Left cardiac atrium (tissue), 4 donors: ENCODE data around the gene PHACTR2. TPM values are rescaled to one million over a fixed set of nuclear protein-coding genes. Genes with fewer than 3 reads are reported as not detected.
A peak's percentile ranks its signal among the peaks of the same experiment; 100 is the strongest.

Experiments used
- ATAC-seq, 2 donors: fragments of 200-7000 bp; cut with Tn5 transposase; one replicate each; pipeline ENCODE4 v1.9.1; 2020; ENCODE audit warnings: mild to moderate bottlenecking in 2 of 2, moderate library complexity in 2 of 2
- DNase-seq: peaks from one replicate; pipeline ENCODE4 v3.0.0-alpha.2; 2020
- intact Hi-C, 2 donors: fragments of 100-400 bp; cut with DNase I; formaldehyde crosslinking; loops; one replicate each; pipeline versions ENCODE4 v1.14.1 to v1.15.1; 2022 to 2023
- total RNA-seq, 2 donors: library from RNA; stranded (reverse); fragmentation: NEBNext Ultra II Directional; extraction: Animal tissue kit (Norgen Biotek cat#: 25700); gene quantifications; one replicate each; pipeline ENCODE4 v1.2.1, GENCODE V29; 2021
- donor health status: DM: no; HTN: yes; CAD: no.
- donor health status: DM: no; HTN: yes; CAD: no; lungs with severe emphysema.
- donor health status: DM: yes; HTN: yes; CAD: no.
- donor health status: Dilated cardiomyopathy.

Gene PHACTR2
- total RNA-seq, 2 donors from 2014 or later = 53.9 to 56.7 TPM

DNA sequence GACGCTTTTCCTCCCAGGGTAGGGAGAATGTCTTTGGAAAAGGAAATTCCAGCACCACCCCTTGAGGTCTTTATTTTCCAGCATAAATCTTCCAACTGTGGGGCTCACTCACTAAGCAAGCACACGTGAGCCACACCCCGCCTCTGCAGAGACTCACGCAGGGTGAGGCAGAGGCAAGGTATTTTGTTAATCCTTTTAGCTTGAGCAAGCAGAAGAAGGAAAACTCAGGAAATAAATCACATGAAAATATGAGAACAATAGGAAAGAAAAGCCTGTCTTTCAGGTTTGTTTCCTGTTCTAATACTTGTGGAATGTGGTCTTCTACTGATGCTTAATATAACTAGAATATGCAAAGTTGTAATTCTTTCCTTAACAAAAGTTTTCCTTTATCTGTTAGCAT is 4.1 kb upstream of the PHACTR2 start:
- intact Hi-C loops = no loop called here
- ATAC-seq = peak in 1 of 2 donors; percentile 22
- peak; percentile 28 for DNase-seq

DNA sequence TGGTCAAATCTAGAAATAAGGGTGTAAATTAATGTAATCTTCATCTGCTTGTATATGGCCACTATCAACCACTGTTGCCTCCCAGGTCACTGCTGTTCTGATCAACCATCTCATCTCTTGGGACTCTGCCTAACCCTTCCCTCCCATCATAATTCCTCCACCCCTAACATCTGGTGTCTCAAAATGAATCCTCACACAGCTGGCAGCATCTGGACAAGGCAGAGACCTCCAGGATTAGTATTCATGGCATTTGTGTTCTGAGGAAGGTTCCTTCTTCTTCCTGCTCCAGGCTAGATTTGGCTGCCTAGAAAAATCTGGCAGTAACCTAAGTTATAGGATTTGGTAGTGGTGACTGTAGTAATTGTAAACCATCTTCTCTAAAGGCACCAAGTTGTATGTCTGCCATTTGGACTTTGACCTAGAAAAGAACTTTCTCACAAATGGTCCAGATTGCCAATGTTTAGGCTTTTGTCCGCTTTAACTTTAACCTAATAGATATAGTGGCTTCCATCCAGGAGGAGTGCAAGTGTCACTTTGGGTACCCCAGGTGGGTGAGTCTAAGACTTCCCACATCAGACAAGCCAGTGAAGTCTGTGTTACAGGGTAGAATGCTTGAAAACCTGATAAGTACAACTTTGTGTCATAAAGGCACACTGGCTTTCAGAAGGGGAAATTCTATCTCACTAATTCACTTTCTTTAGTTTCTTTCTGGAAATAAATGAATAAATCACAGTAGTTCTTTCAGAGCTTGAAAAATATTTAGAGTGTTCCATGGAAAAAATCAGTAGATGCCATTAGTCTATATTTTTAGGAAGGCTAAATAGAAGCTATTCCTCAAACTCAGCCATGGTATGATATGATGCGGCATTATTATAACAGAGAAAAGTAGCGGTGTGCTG is 3.0 kb upstream of the PHACTR2 start:
- intact Hi-C loops = no loop called here
- ATAC-seq = no peak
- DNase-seq = no peak

DNA sequence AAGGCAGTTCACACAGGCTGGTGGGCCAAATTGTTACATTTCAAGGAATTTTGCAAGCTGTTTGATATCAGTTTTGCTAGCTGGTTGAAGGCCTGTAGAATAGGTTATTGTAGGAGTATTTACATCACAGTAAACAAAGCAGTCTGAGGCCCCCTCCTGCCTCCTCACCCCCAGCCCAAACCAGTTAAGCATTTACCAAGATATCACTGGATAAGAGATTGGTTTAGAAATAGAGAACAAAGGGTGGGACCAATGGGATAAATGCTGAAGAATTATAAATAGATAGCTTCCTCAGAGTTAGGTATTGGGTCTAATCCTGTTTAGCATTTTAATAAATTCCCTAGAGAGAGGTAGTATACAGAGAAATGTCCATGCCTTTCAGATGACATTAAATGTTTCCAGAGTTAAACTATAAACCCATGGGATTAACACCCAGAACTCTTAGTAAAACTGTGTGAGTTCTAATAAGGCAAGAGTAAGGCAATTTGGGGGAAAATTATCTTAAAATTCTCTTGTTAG is 2.3 kb upstream of the PHACTR2 start:
- ATAC-seq = no peak
- intact Hi-C loops = no loop called here
- no peak for DNase-seq

DNA sequence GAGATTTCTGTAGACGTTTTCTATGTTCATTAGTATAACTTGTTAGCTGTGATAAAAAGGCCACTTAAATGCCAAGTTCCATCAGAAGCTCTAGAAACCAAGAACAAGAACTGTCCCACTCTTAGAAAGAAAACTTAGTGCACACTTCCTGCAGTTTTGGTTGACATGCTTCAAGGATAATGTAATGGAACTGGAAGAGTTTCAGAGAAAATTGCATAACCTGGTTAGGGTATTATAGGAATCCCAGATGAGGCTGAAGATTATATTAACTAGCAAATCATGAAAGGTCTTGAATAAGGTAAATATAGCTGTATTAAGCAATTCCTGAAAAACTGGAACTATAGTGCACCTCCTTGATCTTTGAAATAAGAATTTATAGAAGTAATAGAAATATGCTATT is 1.8 kb upstream of the PHACTR2 start:
- ATAC-seq (no peak), DNase-seq (no peak)
- intact Hi-C loops = no loop called here

DNA sequence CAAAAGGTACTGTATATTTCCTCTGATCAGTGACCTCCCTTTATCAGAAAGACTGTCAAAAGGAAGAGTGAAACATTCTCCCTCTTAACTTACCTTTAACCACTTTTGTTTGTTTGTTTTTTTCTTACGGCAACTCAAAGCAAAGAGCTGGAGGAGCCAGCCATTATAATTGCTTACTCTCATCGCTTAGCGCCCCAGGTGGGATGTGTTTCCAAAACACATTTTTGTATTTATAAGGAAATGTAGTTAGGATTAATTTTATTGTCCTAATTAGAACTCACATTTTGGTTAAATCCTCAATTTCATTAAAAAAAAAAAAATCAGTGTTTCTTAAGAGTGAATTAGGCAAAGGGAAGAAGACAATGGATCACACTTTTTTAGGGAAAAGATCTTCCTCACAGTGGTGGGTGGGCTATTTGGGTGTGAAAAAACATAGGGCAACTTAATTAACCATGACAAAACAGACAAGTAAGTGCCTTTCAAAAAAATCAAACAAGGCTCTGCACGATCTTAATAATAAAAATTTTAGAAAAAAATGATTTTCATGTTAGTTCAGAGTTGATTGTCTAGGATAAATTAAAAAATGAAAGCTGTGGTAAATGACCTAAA is 1.2 kb upstream of the PHACTR2 start:
- ATAC-seq (no peak), DNase-seq (no peak)
- intact Hi-C loops = no loop called here

DNA sequence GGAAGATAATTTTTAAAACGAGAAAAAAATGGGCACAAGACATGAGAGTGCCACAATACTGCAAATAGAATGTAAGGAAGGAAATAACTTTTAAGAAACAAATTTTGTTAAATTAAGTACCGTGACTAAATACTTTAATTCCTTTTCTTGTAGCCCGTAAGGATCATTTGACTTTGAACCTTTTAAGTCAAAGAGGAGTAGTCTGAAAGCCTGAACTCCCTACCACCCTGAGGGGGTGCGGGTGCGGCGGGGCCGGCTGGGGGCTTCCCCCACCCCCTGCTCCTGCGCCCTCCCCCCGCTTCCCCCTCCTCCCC is 231 bp upstream of the PHACTR2 start:
- ATAC-seq (no peak), DNase-seq (no peak)
- intact Hi-C loops = no loop called here

DNA sequence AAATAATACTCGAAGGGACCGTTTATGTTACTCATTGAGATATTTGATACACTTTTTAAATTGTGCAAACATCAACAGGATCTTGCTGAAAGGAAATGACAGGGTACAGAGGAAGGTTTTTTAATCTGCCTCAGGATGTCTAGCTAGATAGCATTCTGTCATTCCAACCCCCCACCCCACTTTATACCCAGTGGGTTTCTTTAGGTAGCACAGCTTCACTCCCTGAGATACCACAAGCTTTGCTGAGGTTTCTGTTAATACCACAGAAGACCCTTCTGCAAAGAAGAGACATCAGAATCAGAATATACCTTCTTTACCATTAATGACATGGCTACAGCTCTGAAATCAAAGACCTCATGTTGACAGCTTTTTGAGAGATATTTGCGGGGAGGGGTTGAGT is 1.3 kb downstream of the PHACTR2 start:
- intact Hi-C loops = no loop called here
- no peak for ATAC-seq

DNA sequence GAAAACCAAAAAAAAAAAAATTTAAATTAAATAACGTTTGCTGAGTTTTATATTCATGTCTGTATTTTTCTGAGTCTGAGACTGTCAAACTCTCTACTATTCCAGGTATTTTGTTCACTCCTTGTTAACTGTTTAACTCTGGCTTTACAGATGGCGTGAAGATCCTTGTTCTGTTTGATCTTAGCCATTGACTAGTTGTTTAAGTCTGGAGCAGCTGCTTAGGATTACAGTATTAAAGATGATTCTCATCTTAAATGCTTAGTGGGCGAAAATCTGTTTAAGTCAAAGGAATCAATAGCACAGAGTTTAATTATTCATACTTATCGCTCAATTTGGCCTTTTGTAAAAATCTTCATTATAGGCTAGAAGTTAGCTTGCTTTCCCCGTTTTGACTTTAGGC is 2.4 kb downstream of the PHACTR2 start:
- ATAC-seq (no peak), DNase-seq (no peak)
- intact Hi-C loops = no loop called here

More for the DNA sequence above, 1.3 kb downstream of the PHACTR2 start:
- DNase-seq = no peak

DNA sequence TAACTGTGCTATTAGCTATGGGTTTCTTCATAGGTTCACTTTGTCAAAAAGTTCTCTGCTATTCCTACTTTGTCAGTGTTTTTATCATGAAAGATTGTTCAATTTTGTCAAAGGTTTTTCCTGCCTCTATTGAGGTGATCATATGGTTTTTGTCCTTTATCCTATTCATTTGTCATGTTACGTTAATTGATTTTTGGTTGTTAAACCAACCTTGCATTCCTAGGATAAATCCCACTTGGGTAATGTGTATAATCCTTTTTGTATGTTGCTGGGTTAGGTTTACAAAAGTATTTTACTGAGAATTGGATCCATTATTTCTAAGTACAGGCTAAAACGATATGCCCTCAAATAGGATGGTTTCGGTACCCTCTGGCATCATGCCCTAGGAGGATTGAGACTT is 5.0 kb downstream of the PHACTR2 start:
- ATAC-seq (no peak), DNase-seq (no peak)
- intact Hi-C loops = no loop called here

DNA sequence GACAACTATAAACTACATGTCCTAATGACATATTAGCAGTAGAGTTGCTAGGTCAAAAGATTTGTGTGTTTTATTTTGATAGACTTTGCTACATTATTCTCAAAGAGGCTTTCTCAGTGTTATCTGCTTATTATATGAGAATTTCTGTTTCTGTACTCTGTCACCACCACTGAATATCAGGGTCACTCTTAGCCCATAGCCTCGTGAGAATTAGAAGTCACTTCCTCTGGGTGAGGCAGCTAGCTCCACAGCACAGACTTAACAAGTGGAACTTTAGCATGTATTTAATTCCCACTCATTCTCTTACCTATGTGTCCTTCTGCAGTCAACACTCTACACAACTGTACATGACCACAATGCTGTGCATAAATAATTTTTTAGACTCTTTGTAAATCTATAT is 6.7 kb downstream of the PHACTR2 start:
- DNase-seq (no peak), ATAC-seq (no peak)
- intact Hi-C loops = no loop called here

DNA sequence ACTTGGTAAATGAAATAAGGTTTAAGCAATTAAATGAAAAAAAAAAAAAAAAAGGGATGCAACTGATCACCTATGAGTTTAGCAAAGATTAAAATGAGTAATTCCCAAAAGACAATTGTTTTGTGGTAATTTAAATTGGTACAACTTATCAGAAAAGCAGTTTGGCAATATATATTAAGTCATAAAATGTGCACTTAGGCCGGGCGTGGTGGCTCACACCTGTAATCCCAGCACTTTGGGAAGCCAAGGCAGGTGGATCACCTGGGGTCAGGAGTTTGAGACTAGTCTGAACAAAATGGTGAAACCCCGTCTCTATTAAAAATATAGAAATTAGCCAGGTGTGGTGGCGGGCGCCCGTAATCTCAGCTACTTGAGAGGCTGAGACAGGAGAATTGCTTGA is 7.9 kb downstream of the PHACTR2 start:
- ATAC-seq = no peak
- DNase-seq = no peak
- intact Hi-C loops = no loop called here

DNA sequence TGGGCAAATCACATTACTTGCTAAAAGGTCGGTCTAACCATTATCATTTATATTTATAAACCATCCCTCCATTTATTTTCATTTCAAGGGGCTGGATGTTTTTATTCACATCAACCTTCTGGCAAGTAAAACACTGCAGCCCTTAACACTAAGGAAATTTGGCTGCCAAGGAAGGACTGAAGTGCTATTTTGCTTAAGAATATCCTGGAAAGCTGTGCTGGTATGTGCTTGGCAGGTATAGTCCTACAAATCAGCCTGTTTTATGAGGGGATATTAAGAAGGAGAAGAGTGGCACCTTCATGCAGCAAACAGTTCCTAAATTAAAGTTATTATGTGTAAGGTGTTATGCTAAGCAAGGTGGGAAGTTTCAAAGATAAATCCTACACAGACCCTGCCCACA is 9.8 kb downstream of the PHACTR2 start:
- intact Hi-C loops = no loop called here
- ATAC-seq (no peak), DNase-seq (no peak)

DNA sequence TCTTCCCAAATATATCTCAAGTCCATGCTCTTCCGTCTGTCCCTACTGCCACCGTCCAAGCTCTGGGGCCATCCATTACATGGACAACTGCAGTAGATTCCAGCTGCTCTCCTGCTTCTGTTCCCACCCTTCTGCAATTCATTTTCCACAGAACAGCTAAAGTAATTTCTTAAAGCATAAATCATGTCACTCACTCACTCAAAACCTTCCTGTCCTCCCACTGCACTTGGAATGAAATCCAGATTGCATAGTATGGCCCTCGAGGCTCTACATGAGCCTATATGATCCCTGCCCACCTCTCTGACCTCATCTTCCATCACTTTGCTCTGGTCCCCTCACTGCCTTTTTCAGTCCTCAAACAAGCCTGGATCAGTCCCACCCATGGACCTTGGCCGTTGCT is 10.9 kb downstream of the PHACTR2 start:
- intact Hi-C loops = no loop called here
- ATAC-seq (no peak), DNase-seq (no peak)

DNA sequence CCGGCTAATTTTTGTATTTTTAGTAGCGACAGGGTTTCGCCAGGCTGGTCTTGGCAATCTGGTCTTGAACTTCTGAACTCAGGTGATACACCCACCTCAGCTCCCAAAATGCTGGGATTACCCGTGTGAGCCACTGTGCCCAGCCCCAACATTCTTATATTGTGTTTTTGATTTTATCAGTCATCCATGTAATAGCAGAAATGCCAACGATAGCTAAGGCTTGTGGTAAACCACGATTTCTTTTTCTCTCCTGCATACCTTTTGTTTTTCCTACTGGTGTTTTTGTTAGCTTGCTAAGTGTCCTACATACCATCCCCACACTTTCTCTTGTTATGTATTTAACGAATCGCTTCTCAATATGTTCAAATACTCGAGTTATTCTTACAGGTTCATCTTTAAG is 12.1 kb downstream of the PHACTR2 start:
- no peak for DNase-seq
- intact Hi-C loops = no loop called here
- ATAC-seq = no peak

DNA sequence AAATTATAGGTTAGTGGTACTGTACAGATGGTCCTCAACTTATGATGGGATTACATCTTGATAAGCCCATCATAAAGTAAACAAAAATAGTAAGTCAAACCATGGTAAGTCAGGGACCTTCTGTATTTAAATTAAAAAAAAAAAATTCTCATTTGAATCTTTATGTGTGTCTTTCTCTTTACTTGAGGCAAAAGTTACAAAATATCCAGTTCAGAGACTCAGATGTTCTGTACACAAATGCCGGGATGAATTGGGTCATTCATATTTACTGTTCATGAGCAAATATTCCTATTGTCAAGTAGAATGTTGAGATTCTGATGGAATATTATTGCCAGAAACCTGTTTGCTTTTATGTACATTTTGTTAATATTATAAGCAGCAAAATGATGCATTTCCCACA is 13.4 kb downstream of the PHACTR2 start:
- ATAC-seq (no peak), DNase-seq (no peak)
- intact Hi-C loops = no loop called here

DNA sequence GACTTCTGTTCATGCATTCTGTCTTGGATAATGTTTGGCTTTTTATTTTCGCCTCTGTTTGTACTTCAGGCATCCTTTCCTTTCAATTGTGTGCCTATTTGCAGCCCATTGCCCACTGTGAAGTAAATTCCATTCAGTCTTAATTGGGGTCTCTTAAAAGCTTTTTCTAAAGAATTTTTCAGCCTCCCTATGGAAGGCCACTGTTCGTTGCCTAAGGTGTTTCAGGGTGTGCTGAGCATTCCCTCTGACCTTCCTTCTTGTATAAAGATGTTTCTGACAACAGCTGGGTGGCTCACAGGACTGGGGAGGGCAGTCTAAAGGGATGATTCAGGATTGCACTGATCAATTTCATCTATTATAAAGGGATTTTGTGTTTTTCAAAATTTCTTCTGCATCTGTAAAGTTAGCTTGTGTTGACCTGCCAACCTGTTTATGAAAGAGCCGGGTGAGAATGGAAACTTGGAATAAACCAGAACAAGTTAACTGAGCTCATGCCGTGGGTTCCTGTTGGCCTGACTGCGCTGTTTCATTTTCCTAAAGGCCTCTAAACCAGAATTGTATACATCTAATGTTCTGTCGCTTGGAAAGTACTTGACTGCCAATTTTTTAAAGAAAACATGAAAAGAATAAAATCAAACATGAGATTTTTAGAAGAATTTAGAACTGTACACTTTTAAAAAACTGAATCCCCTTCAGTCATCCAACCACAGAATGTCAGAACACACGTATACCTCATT is 14.3 kb downstream of the PHACTR2 start:
- DNase-seq (no peak), ATAC-seq (no peak)
- intact Hi-C loops = no loop called here

DNA sequence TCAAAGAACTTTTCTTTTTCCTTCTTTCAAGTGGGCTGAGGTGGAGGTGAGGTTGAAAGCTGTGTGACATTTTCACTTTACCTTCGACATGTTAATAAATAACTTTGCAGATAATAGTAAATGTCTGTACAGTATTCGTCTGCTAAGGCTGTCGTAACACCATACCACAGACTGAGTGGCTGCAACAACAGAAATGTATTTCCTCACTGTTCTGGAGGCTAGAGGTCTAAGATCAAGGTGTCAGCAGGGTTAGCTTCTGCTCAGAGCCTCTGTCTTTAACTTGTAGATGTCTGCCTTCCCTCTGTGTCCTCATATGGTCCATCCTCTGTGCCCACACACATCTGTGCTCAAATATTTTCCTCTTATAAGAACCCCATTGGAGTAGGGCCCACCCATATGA is 14.9 kb downstream of the PHACTR2 start:
- intact Hi-C loops = no loop called here
- ATAC-seq = no peak

DNA sequence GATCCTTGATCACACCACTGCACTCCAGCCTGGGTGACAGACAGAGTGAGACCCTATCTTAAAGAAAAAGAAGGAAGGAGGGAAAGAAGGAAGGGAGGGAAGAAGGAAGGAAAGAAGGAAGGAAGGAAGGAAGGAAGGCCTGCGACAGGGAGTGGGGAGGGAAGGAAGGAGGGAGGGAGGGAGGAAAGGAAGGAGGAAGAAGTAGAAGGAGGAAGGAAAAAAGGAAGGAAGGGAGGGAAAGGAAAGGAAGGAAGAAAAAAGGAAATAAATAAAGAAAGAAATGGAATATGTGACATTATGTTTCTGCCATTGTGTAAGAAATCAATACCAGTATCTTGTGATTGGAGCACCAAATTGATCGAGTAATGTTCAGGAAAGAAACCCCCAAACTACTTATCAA is 16.2 kb downstream of the PHACTR2 start:
- ATAC-seq (no peak), DNase-seq (no peak)
- intact Hi-C loops = no loop called here

More for the DNA sequence above, 14.9 kb downstream of the PHACTR2 start:
- no peak for DNase-seq

DNA sequence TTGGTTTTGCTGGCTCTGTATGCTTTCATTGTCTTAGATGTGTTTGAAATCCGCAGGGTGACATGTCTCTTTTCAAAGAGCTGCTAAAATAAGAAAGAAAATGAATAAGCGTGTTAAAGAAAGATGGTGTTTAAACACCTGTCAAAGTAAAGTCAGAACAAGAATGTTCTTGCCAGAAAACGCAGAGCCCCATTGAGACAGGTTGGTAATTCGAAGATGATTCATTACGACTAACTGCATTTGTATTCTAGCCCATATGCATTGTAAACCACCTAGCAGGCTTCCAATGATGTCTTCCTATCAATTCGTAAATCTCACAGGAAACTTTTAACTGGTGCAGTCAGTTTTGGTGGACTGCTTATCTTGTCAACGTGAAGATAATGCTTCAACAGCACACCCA is 16.8 kb downstream of the PHACTR2 start:
- ATAC-seq = no peak
- DNase-seq = no peak
- intact Hi-C loops = no loop called here
